Right renal cortex interstitium (tissue), 3 donors: ENCODE data around the gene GINM1. TPM values are rescaled to one million over a fixed set of nuclear protein-coding genes. Genes with fewer than 3 reads are reported as not detected.

Experiments
- DNase-seq, 3 donors: peaks; one replicate each; pipeline ENCODE4 v3.0.0-alpha.2; 2013; ENCODE audit warnings: low read depth in 3 of 3, low spot score in 2 of 3
- polyA plus RNA-seq, 3 donors: library from polyadenylated mRNA; unstranded; fragments of 120-200 nt; gene quantifications; one replicate each; pipeline ENCODE4 v1.2.1, GENCODE V29; 2013; ENCODE audit not compliant: insufficient read length in 3 of 3

The GINM1 gene, protein sequence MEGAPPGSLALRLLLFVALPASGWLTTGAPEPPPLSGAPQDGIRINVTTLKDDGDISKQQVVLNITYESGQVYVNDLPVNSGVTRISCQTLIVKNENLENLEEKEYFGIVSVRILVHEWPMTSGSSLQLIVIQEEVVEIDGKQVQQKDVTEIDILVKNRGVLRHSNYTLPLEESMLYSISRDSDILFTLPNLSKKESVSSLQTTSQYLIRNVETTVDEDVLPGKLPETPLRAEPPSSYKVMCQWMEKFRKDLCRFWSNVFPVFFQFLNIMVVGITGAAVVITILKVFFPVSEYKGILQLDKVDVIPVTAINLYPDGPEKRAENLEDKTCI
- 100 to 1,000 TPM in 2 of 3 donors, 10 to 100 TPM in 1; 99.4 to 106 (median 104) TPM for polyA plus RNA-seq

DNA sequence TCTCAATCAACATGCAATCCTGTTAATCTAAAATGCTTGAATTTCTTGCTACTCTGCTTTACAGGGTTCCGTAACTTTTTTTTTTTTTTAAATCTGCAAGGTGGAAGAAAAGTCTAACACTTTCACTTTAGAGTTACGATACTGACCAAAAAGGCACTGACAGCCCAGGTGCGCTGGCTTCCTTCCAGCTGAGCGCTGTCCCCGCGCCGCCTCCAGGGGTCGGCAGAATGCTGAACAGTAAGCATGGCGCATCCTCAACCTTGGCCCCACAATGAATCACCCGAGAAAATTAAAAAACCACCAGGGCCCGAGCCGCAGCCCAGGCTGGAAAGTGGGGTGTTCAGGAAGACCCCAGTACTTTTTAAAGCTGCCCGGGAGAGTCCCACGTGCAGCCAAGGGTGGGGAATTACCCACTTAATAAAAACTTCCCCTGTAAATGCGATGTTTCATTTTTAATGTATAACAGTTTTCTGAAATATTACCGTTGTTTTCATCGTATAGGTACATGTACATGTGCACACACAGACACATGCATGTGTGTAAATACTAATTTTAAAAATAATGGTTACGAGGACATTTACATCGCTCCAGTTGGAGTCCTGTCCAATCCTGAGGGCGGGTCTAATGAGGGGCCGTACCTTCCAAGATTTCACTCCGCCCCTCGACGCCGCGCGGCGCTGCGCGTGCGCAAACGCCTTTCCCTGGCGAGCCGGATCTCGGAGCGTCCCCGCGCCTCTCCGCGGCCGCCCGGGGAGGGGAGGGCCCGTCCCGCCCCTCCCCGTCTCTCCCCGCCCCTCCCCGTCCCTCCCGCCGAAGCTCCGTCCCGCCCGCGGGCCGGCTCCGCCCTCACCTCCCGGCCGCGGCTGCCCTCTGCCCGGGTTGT is at the start of gene GINM1:
GINM1 (plus strand) TSS at position 849 of the 883 bp plus-strand sequence. CDS start 40 bp downstream, outside the sequence.
- DNase-seq, result peak; percentile 89 to 90 (median 89)

DNA sequence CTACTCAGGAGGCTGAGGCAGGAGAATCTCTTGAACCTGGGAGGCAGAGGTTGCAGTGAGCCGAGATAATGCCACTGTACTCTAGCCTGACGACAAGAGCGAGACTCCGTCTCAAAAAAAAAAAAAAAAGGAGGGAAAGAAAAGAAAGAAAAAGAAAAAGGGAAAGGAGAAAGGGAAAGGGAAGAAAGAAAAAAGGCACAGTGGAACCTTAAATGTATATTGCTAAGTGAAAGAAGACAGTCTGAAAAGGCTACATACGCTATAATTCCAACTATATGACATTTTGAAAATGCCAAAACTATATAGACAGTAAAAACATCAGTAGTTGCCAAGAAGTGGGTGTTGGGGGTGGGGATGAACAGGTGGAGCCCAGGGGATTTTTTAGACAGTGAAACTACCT is 36.5 kb upstream of the GINM1 start:
- DNase-seq, result no peak

DNA sequence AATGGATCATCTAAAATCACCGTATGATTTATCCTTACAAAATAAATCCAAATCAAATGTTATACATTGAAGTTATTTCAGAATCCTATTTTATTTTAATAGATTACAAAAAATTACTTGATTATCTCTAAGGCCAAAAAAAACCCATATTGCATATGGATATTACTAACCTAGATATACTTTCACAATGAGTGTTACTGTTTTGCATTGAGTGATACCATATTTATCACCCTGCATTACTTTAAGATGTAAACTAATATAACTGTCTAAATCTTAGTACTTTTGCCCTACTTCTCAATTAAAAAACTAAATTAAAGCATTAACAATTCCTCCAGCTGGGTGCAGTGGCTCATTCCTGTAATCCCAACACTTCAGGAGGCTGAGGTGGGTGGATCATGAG is 31.4 kb upstream of the GINM1 start:
- DNase-seq, result no peak

DNA sequence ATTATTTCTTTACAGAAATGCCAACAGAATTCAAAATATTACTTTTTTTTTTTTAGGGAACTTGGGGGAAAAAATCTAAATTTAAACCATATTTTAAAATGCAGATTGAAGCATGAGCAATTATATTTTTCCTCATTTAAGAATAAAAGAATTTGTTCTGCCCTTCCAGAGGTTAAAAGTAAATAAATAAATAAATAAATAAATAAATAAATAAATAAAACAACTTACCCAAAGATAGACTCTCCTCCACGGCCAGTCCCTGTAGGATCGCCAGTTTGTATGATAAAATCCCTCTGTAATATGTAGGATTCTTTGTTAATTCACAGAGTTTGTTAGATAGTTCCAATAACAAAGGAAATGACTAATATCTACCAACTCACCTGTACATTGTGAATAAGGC is 25.0 kb upstream of the GINM1 start:
- DNase-seq, result no peak

DNA sequence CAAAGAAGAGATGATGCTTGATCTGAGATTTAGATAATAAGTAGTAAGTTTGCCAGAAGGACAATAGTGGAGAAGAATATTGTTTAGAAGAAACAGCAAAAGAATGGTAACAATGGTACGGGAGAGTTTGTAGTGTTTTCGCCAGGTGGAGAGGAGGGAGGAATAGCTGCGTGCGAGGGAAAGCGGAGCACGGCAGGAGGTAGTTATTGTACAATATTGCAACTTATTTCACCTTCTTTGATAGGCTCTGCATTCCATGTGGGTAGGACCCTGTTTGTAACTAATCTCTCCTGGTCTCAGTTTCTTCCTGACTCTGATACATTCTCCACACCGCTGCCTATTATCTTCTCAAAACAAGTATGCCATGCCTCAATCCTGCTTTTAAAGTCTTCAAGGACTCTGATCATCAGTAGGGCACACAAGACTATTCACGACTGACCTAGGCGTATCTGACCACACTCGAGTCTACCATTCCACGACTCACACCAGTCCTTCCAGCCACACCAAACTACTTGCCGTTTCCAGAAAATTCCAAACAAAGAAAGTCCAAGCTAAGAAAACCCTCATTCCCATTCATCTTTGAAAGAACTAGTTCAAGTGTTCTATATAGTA is 21.4 kb upstream of the GINM1 start:
- no peak for DNase-seq

DNA sequence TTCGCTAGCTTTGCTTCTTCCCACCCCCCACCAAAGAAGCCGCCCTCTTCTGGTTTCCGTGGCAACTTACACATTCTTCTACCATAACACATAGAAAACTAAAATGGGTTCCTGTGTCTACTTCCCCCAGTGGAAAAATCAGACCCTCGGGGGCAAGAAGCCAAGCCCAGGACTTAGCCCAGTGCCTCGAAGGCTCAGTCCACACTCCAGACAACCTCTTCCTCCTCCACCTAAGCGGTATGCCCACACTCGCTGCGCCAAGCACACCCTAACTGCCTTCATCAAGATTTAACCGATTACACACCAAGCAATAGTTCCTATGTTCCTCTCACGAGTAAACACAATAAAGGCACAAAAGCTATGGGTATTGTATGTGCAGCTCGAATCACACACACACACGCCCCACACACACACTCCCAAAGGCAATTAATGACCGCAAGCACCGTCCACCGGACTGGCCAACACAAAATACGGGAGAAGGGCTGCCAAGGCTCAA is 20.9 kb upstream of the GINM1 start:
- DNase-seq, result peak; percentile 43 to 56 (median 51)

DNA sequence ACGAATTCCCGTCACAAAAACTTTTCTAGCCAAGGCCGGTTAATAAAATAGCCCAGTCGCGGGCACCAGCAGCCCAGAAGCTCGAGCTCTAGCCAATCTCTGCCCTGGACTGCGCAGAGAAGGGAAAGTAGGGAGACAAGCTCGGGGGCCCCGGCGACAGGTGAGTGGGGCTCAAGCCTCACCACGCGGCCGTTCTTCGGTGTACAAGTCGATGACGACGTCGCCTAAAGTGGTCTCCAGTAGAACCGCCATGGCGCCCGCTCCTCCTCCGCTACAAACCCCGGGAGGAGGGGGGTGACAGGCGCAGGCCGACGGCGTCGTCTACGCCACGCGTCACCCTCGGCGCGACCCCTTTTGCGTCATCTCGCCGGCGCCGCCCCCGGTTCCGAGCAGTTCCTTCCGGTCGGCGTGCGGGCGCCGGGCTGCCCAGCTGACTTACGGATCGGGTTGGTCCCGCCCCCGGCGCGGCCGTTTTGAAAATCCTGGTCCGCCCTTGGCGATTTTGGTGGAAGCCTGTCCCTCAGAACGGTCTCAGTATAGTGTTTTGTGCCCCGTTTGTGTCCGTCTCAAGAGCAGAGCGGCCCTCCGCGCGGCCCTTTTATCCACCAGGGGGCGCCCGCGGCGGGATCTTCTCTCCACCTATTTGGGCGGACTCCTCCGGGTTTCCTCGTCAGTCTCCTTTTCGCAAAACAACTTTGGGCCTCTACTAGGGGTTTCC is 20.3 kb upstream of the GINM1 start, which contains the start of gene PPIL4:
PPIL4 (minus strand) TSS at position 290 of the 718 bp plus-strand sequence; CDS start at position 252, 38 bp downstream.
- peak; percentile 88 to 90 (median 88) for DNase-seq

DNA sequence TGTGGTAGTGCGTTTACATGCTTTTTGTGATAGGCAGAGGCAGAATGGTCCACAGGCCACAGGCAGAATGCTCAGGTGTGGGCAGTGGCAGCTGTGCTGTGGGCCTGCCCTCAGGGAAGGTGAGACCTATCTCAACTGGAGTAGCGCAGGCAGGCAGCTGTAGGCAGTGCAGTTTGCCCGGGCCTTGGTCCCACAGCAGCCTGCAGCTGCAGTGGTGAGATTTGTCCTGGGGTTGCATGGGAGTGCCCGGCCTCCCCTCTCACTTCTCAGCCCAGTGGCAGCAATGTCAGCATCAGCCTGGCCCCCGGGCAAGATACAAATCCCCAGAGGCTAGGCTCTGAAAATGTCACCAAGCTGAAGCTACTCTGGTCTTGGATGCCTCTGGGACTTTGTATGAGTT is 14.3 kb upstream of the GINM1 start:
- no peak for DNase-seq

DNA sequence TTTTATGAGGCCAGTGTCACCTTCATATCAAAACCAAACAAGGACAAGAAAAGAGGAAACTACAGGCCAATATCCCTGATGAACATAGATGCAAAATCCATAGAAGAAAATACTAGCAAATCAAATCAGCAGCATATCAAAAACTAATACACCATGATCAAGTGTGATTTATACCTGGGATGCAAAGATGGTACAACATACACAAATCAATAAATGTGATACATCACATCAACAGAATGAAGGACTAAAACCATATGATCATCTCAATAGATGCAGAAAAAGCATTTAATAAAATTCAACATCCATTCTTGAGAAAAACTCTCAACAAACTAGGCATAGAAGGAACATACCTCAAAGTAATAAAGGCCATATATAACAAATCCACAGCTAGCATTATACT is 8.1 kb upstream of the GINM1 start:
- DNase-seq, result no peak

DNA sequence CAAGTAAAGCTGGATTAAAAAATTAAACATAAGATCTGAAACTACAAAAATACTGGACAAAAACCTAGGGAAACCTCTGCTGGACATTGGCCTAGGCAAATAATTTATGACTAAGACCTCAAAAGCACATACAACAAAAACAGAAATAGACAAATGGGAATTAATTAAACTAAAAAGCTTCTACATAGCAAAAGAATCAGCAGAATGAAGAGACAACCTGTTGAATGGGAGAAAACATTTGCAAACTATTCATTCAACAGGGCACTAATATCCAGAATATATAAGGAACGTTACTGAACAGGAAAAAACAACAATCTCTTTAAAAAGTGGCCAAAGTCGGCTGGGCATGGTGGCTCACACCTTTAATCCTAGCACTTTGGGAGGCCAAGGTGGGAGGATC is 6.8 kb upstream of the GINM1 start:
- DNase-seq, result no peak

DNA sequence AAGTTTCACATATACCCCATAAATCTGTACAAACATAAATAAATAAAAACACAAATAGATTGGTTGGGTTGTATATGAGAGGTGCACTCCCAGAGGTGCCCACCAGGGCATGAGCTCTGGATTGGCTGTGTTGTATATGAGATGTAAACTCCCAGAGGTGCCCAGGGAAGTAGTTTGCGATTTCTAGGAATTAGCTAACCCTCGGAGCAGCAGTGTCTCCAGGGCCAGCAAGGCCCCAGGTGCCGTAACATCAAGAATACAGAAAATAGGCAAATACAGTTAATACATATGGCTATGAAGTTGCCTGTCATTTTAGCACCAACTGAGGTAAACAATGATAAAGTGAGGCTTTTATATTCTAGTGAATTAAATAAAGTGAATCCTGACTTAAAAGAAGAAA is 5.4 kb upstream of the GINM1 start:
- DNase-seq, result no peak

DNA sequence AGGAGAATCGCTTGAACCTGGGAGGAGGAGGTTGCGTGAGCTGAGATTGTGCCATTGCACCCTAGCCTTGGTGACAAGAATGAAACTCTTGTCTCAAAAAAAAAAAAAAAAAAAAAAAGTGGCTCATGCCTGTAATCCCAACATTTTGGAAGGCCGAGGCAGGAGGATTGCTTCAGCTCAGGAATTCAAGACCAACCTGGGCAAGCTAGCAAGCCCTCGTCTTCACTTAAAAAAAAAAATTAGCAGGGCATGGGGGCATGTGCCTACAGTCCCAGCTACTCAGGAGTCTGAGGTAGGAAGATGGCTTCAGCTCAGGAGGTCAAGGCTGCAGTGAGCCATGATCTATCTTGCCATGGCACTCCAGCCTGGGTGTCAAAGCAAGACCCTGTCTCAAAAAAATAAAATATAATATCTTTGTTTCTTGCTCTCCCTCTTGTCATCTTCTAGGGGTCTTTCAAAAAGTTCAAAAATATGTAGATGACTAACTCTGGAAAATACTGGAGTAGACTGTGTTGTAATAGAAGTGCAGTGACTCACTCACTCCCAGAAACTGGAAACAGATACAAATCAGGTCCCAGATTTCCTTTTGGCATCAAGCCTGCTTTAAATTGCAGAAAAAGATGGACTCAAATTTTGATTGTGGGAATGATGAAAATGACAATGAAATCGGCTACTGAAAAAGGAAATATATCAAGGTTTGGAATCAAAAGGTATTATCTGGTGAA is 2.8 kb upstream of the GINM1 start:
- DNase-seq, result no peak

DNA sequence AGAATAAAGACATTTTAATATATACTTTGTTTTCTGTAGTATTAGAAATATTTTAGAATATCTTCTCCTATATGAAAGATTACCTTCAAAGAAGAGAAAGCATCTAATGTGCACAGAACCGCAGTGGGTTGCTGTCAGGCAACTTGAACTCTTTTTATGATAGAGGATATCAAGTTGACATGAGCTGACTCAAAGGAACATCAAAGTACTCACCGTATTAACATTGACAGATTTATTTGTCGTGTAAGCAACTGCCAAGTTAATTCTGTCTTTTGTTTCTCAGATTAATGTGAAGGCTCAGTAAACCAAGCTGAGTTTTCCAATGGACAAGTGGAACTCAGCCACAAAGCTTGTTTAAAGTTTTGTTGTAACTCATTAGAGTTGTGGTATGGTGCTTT is 2.2 kb upstream of the GINM1 start:
- no peak for DNase-seq

DNA sequence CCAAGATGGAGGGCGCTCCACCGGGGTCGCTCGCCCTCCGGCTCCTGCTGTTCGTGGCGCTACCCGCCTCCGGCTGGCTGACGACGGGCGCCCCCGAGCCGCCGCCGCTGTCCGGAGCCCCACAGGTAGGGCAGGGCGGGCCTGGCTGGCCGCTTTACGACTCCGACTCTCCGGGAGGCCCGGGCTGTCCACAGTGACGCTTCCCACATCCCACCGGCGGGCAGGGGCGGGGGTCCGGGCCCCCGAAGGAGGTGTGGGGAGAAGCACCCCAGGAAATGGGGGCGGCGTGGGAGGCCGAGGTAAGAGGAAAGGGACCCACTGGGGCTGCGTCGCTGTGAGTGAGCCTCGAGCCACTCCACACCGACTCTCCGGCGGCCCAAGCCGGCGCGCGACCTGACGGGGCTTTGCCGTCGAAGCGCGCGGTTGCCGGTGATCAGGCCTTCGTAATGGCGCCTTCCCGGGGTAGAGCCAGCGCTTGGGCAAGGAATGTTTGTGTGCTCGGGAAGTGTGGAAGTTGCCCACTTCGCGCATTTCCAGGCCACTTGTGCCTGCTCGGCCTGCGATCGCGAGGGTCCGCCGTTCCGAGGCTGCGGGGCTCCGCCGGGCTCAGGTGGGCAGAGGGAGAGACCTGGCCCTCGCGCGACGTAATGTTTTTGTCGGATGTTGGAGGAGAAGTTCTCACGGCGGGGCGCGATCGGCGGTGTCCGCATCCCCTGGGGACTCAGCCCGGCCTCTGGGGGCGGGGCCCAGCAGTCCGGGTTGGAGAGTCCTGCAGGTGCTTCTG is 427 bp downstream of the GINM1 start:
- DNase-seq, result peak in 1 of 3 donors; percentile 45

DNA sequence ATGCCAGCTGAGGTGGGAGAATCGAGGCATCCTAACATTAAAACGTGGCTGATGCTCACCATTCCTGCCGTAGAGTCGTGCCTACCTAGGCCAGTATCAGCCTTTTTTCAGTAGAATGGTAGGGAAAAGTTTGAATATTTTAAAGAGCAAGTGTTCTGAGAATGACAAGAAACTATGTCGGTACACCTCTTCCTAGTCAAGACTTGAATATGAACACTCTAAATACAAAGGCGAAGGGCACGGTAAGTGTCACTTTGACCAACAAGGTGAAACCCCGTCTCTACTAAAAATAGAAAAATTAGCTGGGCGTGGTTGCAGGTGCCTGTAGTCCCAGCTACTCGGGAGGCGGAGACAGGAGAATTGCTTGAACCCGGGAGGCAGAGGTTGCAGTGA is 1.0 kb downstream of the GINM1 start:
- DNase-seq, result no peak

DNA sequence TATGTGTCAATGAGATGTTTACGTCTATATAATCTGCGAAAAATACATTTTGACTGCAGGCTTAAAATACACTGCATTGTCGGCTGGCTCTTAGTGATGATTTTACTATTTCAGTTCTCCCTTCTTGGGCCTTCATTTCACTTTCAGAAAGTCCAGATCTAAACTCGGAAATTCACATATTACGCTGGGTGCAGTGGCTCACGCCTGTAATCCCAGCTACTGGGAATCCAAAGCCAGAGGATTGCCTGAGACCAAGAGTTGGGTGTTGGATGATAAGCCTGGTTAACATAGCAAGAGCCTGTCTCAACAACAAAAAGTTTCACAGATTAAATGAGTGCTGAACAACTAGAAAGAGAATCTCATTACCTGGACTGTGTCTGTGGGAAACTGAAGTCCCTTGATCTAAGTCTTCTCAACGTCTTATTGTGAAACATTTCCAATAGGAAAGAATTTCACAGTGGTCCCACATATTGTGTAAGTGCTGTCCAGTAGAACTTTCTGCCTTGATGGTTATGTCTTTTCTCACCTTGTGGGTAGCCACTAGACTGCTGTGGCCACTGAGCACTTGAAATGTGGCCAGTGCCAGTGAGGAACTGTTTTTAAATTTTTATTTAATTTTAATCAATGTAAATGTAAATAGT is 1.9 kb downstream of the GINM1 start:
- no peak for DNase-seq

DNA sequence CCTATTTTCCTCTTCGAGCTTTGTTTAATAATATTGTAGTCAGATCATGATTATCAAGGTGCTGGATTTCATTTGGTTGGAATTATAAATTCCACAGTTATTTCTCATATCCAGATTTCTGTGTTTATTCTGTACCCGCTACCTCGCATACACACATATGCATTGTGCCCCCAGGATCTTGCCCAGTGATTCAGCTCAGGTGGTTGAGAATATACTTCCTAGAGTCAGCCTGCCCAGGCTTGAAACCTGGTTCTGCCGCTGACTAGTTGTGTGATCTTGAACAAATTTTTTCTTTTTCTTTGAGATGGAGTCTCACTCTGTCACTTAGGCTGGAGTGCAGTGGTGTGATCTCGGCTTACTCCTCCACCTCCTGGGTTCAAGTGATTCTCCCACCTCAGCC is 14.7 kb downstream of the GINM1 start:
- no peak for DNase-seq

DNA sequence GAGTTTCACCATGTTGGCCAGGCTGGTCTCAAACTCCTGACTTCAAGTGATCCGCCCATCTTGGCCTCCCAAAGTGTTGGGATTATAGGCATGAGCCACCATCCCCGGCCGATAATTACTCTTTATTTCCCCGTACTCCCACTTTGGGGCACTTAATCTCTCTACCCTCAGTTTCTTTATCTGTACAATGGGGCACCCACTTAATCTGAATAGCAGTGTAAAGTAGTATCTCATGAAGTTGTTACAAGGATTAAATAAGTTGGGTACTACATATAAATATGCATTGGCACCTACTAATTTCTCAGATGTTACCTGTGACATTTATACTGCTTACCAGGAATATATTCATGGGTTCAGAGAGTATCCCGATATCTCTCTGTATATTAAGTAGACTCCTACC is 15.2 kb downstream of the GINM1 start:
- DNase-seq, result no peak

DNA sequence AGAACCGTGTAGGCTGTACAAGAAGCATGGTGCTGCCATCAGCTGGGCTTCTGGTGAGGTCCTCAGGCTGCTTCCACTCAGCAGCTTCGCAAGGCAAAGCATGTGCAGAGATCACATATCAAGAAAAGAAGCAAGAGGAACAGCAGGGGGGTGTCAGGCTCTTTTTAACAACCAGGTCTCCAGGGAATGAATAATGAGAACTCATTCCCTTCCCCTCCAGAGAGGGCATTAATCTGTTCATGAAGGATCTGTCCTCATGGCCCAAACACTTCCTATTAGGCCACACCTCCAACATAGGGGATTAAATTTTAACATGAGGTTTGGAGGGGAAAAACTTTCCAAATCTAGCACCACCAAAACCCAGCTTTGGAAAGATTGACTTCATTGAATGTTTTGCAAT is 20.0 kb downstream of the GINM1 start:
- no peak for DNase-seq
